CD4-positive, alpha-beta memory T cell (primary cell): ENCODE measurements around the gene NCAM2. TPM values are rescaled to one million over a fixed set of nuclear protein-coding genes. Genes with fewer than 3 reads are reported as not detected.

Source experiments
- CTCF ChIA-PET: fragments of 350-600 bp; sonication (Branson Sonifier 250); formaldehyde crosslinking; loops from one replicate; lab custom pipeline; 2021; ENCODE audit warnings: inconsistent platforms; ENCODE audit not compliant: partially characterized antibody; lab: Charles Lee
- POLR2A ChIA-PET: fragments of 350-600 bp; sonication (Branson Sonifier 250); formaldehyde crosslinking; loops from one replicate; lab custom pipeline; 2021; ENCODE audit not compliant: partially characterized antibody; lab: Charles Lee
- DNase-seq, 5 donors: peaks; one replicate each; pipeline versions ENCODE4 v3.0.0 to v3.0.0-alpha.2; 2020 to 2022; ENCODE audit warnings: mixed read lengths in 1 of 5
- H3K27ac ChIP-seq: one replicate; pipeline ENCODE4 v1.7.0; 2013; ENCODE audit warnings: low read depth, low read length
- H3K27me3 ChIP-seq: 2 replicates; pipeline ENCODE4 v1.7.0; 2013; ENCODE audit warnings: mild to moderate bottlenecking, low read length, moderate library complexity; ENCODE audit not compliant: insufficient read depth
- H3K36me3 ChIP-seq: 2 replicates; pipeline ENCODE4 v1.7.0; 2013; ENCODE audit warnings: mild to moderate bottlenecking, low read length, moderate library complexity; ENCODE audit not compliant: insufficient read depth
- H3K4me1 ChIP-seq: 2 replicates; pipeline ENCODE4 v1.7.0; 2013; ENCODE audit warnings: mild to moderate bottlenecking, low read length, moderate library complexity; ENCODE audit not compliant: insufficient read depth
- H3K4me3 ChIP-seq, 2 donors: one replicate each; pipeline ENCODE4 v1.7.0; 2013; ENCODE audit warnings: low read length in 2 of 2, mild to moderate bottlenecking in 1 of 2
- H3K9me3 ChIP-seq, 2 donors: one replicate each; pipeline ENCODE4 v1.7.0; 2013; ENCODE audit warnings: low read length in 2 of 2, control low read depth in 1 of 2; ENCODE audit not compliant: control insufficient read depth in 1 of 2
- H3K27ac Mint-ChIP-seq, 7 donors: one replicate each; pipeline ENCODE4 v1.8.0; 2020 to 2021; ENCODE audit warnings: mixed read lengths in 7 of 7, mild to moderate bottlenecking in 6 of 7, inconsistent platforms in 3 of 7, moderate library complexity in 3 of 7
- H3K27me3 Mint-ChIP-seq, 2 donors: one replicate each; pipeline ENCODE4 v1.8.0; 2020 to 2021; ENCODE audit warnings: mixed read lengths in 2 of 2
- H3K36me3 Mint-ChIP-seq, 2 donors: one replicate each; pipeline ENCODE4 v1.8.0; 2020 to 2021; ENCODE audit warnings: mixed read lengths in 2 of 2, inconsistent platforms in 1 of 2, mild to moderate bottlenecking in 1 of 2
- H3K4me1 Mint-ChIP-seq, 4 donors: one replicate each; pipeline ENCODE4 v1.8.0; 2020 to 2021; ENCODE audit warnings: mixed read lengths in 4 of 4, mild to moderate bottlenecking in 1 of 4
- H3K4me3 Mint-ChIP-seq, 8 donors: one replicate each; pipeline ENCODE4 v1.8.0; 2020 to 2021; ENCODE audit warnings: mixed read lengths in 8 of 8, mild to moderate bottlenecking in 7 of 8, moderate library complexity in 6 of 8, inconsistent platforms in 3 of 8
- H3K9me3 Mint-ChIP-seq, 8 donors: one replicate each; pipeline ENCODE4 v1.8.0; 2020 to 2021; ENCODE audit warnings: mixed read lengths in 8 of 8, mild to moderate bottlenecking in 5 of 8, inconsistent platforms in 3 of 8, moderate library complexity in 1 of 8
- intact Hi-C: fragments of 100-400 bp; cut with micrococcal nuclease; formaldehyde crosslinking; loops from one replicate; pipeline ENCODE4 v1.15.1; 2023
- polyA plus RNA-seq, 2 donors: library from polyadenylated mRNA; unstranded; fragments of 300-500 nt; fragmentation: Illumina TruSeq; gene quantifications; one replicate each; pipeline ENCODE4 v1.2.3, GENCODE V29; 2021
- total RNA-seq, 2 experiments: library from RNA; stranded (reverse); gene quantifications; one replicate each; pipeline ENCODE4 v1.2.3, GENCODE V29; 2021

The NCAM2 gene
- total and polyA plus RNA-seq, 4 experiments from 2014 or later, result not detected

- Mint-ChIP-seq H3K27ac (no peak overlapping the region), H3K36me3 (no peaks in the 10 kb centered on the region), H3K9me3 (peaks cover 0 to 6% (median under 1%) of the 10 kb centered on the region in 8 donors), H3K27me3 (no peaks in the 10 kb centered on the region), H3K4me3 (no peak overlapping the region), H3K4me1 (no peaks in the 10 kb centered on the region)
- H3K27ac ChIP-seq, result no peak overlapping the region
- intact Hi-C loops, result no loop called here
- H3K4me3 ChIP-seq, result no peak overlapping the region
- ChIA-PET POLR2A (no interaction called here), CTCF (no interaction called here)
- H3K4me1 ChIP-seq, result no peaks in the 10 kb centered on the region
- H3K36me3 ChIP-seq, result no peaks in the 10 kb centered on the region
- DNase-seq, result no peak
- no peaks in the 10 kb centered on the region for H3K9me3 ChIP-seq
- H3K27me3 ChIP-seq, result no peaks in the 10 kb centered on the region
Observed at GRCh38 chr21:21238629-21239400, 240.6 kb downstream of the NCAM2 start.

- no peaks in the 10 kb centered on the region for H3K36me3 Mint-ChIP-seq
Observed at GRCh38 chr21:21241391-21241790, 243.2 kb downstream of the NCAM2 start.

GRCh38 chr21:21246007-21246406 is 247.8 kb downstream of the NCAM2 start:
- H3K27me3 Mint-ChIP-seq, result no peaks in the 10 kb centered on the region
- H3K27ac Mint-ChIP-seq, result no peak overlapping the region
- H3K27me3 ChIP-seq, result no peaks in the 10 kb centered on the region
- no peak overlapping the region for H3K4me3 ChIP-seq
- no peaks in the 10 kb centered on the region for H3K9me3 ChIP-seq
- no peaks in the 10 kb centered on the region for H3K36me3 ChIP-seq
- H3K27ac ChIP-seq, result no peak overlapping the region
- H3K4me1 Mint-ChIP-seq, result no peaks in the 10 kb centered on the region
- H3K4me1 ChIP-seq, result no peaks in the 10 kb centered on the region
- H3K4me3 Mint-ChIP-seq, result no peak overlapping the region
- H3K9me3 Mint-ChIP-seq, result peaks cover 0 to 11% (median under 1%) of the 10 kb centered on the region in 8 donors
- POLR2A ChIA-PET, result no interaction called here
- CTCF ChIA-PET, result no interaction called here
- intact Hi-C loops, result no loop called here
- DNase-seq, result no peak
- H3K36me3 Mint-ChIP-seq, result no peaks in the 10 kb centered on the region

More at GRCh38 chr21:21241391-21241790, 243.2 kb downstream of the NCAM2 start:
- DNase-seq, result no peak
- Histone ChIP-seq H3K4me3 (no peak overlapping the region), H3K27ac (no peak overlapping the region), H3K36me3 (no peaks in the 10 kb centered on the region), H3K27me3 (no peaks in the 10 kb centered on the region), H3K9me3 (no peaks in the 10 kb centered on the region), H3K4me1 (no peaks in the 10 kb centered on the region)
- Mint-ChIP-seq H3K27ac (no peak overlapping the region), H3K9me3 (peaks cover 0 to 13% (median under 1%) of the 10 kb centered on the region in 8 donors), H3K27me3 (no peaks in the 10 kb centered on the region), H3K4me1 (no peaks in the 10 kb centered on the region), H3K4me3 (no peak overlapping the region)
- POLR2A ChIA-PET, result no interaction called here
- intact Hi-C loops, result no loop called here
- CTCF ChIA-PET, result no interaction called here

DNA sequence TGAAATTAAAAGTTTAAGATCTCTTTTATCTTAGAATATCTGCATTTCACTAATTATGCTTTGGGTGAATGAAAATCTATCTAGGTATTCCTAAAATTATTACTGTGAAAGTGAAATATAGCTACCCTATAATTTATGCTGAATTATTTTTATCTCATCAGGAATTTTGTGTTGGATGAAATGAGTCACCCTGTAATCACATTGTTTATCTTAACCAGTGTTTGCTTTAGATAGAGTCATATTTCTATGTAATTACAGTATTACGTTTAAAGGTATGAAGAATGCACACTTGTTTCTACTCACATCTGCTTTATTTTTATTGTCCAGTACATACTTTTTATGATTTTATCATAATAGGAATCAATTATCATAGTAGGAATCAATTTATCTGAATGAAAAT is 249.2 kb downstream of the NCAM2 start:
- DNase-seq, result no peak
- intact Hi-C loops, result no loop called here
- Histone ChIP-seq H3K27ac (no peak overlapping the region), H3K36me3 (no peaks in the 10 kb centered on the region), H3K9me3 (no peaks in the 10 kb centered on the region), H3K27me3 (no peaks in the 10 kb centered on the region), H3K4me3 (no peak overlapping the region), H3K4me1 (no peaks in the 10 kb centered on the region)
- no peaks in the 10 kb centered on the region for H3K27me3 Mint-ChIP-seq
- H3K4me1 Mint-ChIP-seq, result no peaks in the 10 kb centered on the region
- ChIA-PET POLR2A (no interaction called here), CTCF (no interaction called here)
- no peaks in the 10 kb centered on the region for H3K36me3 Mint-ChIP-seq
- H3K27ac Mint-ChIP-seq, result no peak overlapping the region
- H3K9me3 Mint-ChIP-seq, result peaks cover 0 to 14% (median 2%) of the 10 kb centered on the region in 8 donors
- H3K4me3 Mint-ChIP-seq, result no peak overlapping the region

- Histone ChIP-seq H3K36me3 (no peaks in the 10 kb centered on the region), H3K27ac (no peak overlapping the region), H3K4me1 (no peaks in the 10 kb centered on the region), H3K4me3 (no peak overlapping the region), H3K27me3 (no peaks in the 10 kb centered on the region), H3K9me3 (no peaks in the 10 kb centered on the region)
- DNase-seq, result no peak
- intact Hi-C loops, result no loop called here
- Mint-ChIP-seq H3K36me3 (no peaks in the 10 kb centered on the region), H3K27ac (no peak overlapping the region), H3K4me3 (no peak overlapping the region), H3K4me1 (no peaks in the 10 kb centered on the region), H3K9me3 (peaks cover 3 to 15% (median 8%) of the 10 kb centered on the region in 8 donors), H3K27me3 (no peaks in the 10 kb centered on the region)
- ChIA-PET POLR2A (no interaction called here), CTCF (no interaction called here)
Observed at GRCh38 chr21:21262048-21262447, 263.8 kb downstream of the NCAM2 start.

GRCh38 chr21:21268061-21268471 is 269.9 kb downstream of the NCAM2 start:
- no peak overlapping the region for H3K4me3 ChIP-seq
- no peak for DNase-seq
- H3K36me3 Mint-ChIP-seq, result no peaks in the 10 kb centered on the region

GRCh38 chr21:21268885-21269284 is 270.7 kb downstream of the NCAM2 start:
- Histone ChIP-seq H3K4me3 (no peak overlapping the region), H3K27ac (no peak overlapping the region), H3K27me3 (no peaks in the 10 kb centered on the region), H3K9me3 (no peaks in the 10 kb centered on the region), H3K36me3 (no peaks in the 10 kb centered on the region), H3K4me1 (no peaks in the 10 kb centered on the region)
- H3K4me3 Mint-ChIP-seq, result no peak overlapping the region
- ChIA-PET CTCF (no interaction called here), POLR2A (no interaction called here)
- H3K27ac Mint-ChIP-seq, result no peak overlapping the region
- H3K36me3 Mint-ChIP-seq, result no peaks in the 10 kb centered on the region
- H3K27me3 Mint-ChIP-seq, result no peaks in the 10 kb centered on the region
- H3K9me3 Mint-ChIP-seq, result peaks cover 0 to 7% (median 3%) of the 10 kb centered on the region in 8 donors
- intact Hi-C loops, result no loop called here
- DNase-seq, result no peak
- H3K4me1 Mint-ChIP-seq, result no peaks in the 10 kb centered on the region

More at GRCh38 chr21:21268061-21268471, 269.9 kb downstream of the NCAM2 start:
- no peak overlapping the region for H3K4me3 Mint-ChIP-seq
- POLR2A ChIA-PET, result no interaction called here
- H3K9me3 Mint-ChIP-seq, result peaks cover 0 to 7% (median 3%) of the 10 kb centered on the region in 8 donors
- Histone ChIP-seq H3K36me3 (no peaks in the 10 kb centered on the region), H3K27me3 (no peaks in the 10 kb centered on the region), H3K27ac (no peak overlapping the region), H3K9me3 (no peaks in the 10 kb centered on the region), H3K4me1 (no peaks in the 10 kb centered on the region)
- CTCF ChIA-PET, result no interaction called here
- H3K27me3 Mint-ChIP-seq, result no peaks in the 10 kb centered on the region
- H3K4me1 Mint-ChIP-seq, result no peaks in the 10 kb centered on the region
- intact Hi-C loops, result no loop called here
- no peak overlapping the region for H3K27ac Mint-ChIP-seq
